Testis (tissue), 2 donors: ENCODE measurements around the gene LRRC10.

Source experiments
- CTCF ChIP-seq, 3 experiments: fragments of 450-650 bp in 2 of 3; fragments of 200-600 bp in 1 of 3; sonication (generic) in 1 of 3; IDR thresholded peaks; one replicate each; pipeline ENCODE4 v1.5.1; 2016 to 2019; ENCODE audit warnings: antibody characterized with exemption in 3 of 3, mild to moderate bottlenecking in 2 of 3, moderate library complexity in 1 of 3
- POLR2A ChIP-seq: fragments of 450-650 bp; IDR thresholded peaks from one replicate; pipeline ENCODE4 v1.6.1; 2017; ENCODE audit warnings: antibody characterized with exemption, mild to moderate bottlenecking, moderate library complexity

GRCh38 chr12:69639400-69640016, 28.8 kb upstream of the LRRC10 start:
- TF ChIP-seq CTCF (IDR thresholded peaks at IDR 0.05) (peak; percentile 30 to 79 (median 59)), POLR2A (no peak)
